Stimulated activated naive CD4-positive, alpha-beta T cell (primary cell): ENCODE results near the gene METTL13.
A peak's percentile ranks its signal among the peaks of the same experiment; 100 is the strongest.

ENCODE experiments used
- DNase-seq, 6 experiments: peaks; one replicate each; lab custom pipeline; 2025; lab: John Stamatoyannopoulos, UW

The METTL13 gene

GRCh38 chr1:171781176-171781875, at the start of gene METTL13:
Gene METTL13, plus strand, starts transcription at chr1:171781660. Its CDS starts 308 bp downstream, at chr1:171781968.
- peak; percentile 95 to 99 (median 98) for DNase-seq

GRCh38 chr1:171736196-171736595, 45.3 kb upstream of the METTL13 start:
- no peak for DNase-seq

GRCh38 chr1:171738911-171739310, 42.5 kb upstream of the METTL13 start:
- DNase-seq: no peak

DNA sequence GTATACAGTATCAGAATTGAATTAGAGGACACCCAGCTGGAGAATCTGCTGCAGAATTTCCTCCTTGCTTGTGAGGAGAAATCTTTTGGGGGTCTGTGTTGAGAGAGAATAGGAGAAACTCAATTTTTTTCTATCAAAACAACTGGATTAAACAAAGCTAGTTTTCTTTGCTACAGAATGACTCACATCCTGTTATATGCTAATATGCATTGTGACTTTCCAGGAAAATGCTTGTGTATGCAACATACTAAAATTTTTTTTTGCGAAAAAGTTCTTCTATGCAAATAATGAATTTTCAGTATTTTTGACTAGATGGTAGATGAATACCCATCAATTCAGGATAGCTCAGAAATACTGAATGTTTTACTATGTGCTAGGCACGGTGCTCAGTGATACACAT, 41.8 kb upstream of the METTL13 start:
- no peak for DNase-seq

DNA sequence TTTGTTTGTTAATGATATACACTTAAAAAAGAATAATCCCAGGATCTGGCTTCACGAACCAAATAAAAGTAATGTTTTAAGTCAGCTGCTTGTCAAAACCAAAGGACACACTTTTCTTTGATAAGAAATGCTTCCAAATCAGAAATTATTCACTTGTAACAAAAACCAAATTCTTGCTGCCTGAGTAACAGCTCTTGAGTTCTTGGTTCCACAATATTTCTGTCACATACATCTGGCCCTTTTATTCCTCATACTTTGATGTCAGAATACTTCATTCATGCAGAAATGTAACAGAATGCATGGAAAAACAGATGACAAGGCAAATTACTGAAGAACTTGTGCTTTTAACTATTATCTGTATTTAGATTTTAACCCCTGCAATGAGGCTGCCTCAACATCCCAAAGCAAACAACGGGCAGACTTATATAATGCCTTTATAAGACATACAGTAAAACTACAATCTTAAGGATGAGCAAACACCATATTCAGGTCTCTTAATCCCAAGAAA, 41.0 kb upstream of the METTL13 start:
- no peak for DNase-seq

- peak in 5 of 6 experiments; percentile 14 to 61 (median 29) for DNase-seq
These were observed 40.2 kb upstream of the METTL13 start for GRCh38 chr1:171740987-171741871.

DNA sequence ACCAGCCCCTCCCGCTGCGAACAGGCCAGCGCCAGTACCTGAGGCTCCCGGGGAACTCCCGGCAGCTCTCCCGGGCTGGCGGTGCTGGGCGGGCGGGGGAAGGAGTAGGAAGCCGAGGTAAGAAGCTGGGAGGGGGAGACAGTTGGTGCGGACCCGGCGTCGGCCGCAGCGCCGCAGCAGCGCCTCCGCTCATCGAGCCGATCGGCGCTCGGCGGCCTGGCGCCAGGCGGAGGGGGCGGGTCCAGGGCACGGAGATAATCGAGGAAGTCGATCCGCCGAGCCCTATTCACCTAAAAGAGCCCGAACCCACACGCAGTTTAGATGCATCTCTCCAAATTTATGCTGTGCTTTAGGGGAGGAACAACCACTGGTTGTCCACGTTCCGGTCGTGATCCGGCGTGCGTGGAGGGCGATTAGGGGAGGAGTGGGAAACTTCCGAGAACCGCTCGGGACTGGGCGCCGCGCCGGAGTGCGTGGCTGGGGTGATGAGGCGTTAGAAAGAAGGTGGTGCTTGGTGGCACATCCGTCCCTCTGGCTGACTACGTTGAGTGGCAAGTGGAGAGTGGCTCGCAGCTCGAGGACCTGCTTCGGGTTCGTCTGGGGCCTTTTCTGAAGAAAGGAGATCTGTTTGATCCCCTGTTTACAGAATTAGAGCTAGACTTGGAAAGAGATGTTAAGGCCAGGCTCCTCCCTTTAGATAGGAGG, 39.4 kb upstream of the METTL13 start, which contains the start of gene VAMP4:
VAMP4 (minus strand) TSS at position 194 of the 705 bp plus-strand sequence. CDS start 3,651 bp downstream, outside the sequence.
- DNase-seq: peak; percentile 79 to 98 (median 86)

DNA sequence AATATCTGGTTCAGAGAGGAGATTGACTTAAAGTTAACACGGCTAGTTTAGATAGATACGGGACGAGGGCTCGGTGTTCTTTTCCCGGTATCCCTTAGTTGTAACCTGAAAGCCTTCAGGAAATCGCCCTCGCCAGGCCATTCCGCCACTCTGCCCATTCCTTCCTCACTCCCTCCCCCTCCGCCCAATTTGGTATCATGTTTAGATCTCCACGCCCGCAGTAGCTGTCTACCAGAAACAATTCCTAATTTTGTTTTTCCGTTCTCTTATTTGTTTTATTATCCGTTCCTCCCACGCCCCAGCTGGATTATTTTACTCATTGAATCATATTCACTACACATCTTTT, 38.9 kb upstream of the METTL13 start:
- peak in 2 of 6 experiments; percentile 6 to 12 for DNase-seq

DNA sequence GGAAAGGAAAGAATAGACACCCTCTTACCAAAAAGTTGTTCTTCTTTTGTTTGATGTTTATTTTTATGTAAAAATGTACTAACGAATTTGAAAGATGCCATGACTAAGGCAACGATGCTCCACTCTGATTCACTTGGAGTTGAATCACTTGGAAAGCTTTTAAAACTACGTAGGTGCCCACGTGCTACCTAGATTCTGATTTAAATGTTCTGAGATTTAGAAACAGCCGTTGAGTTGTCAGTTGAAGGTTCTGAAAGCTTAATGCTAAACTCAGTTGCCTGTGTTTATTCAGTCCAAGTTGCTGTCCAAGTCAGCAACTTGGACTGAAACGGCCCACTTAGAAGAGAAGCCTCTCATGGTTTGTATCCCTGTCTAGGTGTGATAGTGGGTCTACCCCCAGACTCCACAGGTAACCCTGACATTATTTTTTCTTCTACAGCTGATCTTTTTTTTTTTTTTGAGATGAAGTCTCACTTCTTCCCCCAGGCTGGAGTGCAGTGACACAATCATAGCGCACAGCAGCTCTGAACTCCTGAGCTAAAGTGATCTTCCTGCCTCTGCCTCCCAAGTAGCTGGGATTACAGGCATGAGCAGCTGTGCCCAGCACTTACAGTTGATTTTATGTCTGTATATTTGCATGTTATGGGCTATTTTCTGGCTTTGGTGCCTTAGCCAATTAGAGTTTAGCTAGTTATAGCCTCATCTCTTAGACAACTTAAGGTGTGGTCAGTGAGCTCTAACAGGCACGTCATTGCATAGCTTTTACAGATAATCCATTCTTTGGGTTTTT, 38.2 kb upstream of the METTL13 start:
- peak in 3 of 6 experiments; percentile 5 to 49 (median 9) for DNase-seq

- no peak for DNase-seq
These were observed 36.5 kb upstream of the METTL13 start for GRCh38 chr1:171744986-171745385.

DNA sequence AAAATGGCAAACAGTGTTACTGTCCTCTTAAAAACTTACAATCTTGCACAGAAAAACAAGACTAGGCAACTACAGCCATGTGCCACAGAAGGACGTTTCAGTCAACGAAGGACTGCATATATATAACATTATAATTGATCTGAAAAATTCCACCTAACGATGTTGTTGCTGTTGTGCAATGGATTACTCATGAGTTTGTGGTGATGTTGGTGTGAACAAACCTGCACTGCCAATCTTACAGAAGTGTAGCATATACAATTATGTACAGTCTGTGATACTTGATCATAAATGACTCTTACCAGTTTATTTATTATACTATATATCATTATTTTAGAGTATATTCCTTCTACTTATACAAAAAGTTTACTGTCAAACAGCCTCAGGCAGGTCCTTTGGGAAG, 32.8 kb upstream of the METTL13 start:
- no peak for DNase-seq

GRCh38 chr1:171751221-171751620, 30.2 kb upstream of the METTL13 start:
- DNase-seq: no peak

DNA sequence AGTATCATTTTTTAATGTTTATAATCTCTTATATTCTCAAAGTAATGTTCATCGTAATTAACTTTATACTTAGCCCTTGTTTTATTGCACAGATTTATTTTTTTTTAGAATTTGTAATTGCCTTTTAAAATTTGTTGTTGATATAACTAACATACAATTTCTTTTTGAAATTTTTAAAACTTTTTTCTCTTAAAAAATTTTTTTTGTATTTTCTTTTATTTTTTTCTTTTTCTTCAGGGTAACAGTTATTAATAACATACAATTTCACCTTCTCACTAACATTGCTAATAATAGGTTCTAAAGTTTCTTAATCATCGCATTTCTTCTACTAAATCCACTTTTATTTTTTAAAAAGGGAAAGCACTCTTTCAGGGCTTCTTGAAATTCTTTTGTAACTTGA, 28.3 kb upstream of the METTL13 start:
- no peak for DNase-seq

DNA sequence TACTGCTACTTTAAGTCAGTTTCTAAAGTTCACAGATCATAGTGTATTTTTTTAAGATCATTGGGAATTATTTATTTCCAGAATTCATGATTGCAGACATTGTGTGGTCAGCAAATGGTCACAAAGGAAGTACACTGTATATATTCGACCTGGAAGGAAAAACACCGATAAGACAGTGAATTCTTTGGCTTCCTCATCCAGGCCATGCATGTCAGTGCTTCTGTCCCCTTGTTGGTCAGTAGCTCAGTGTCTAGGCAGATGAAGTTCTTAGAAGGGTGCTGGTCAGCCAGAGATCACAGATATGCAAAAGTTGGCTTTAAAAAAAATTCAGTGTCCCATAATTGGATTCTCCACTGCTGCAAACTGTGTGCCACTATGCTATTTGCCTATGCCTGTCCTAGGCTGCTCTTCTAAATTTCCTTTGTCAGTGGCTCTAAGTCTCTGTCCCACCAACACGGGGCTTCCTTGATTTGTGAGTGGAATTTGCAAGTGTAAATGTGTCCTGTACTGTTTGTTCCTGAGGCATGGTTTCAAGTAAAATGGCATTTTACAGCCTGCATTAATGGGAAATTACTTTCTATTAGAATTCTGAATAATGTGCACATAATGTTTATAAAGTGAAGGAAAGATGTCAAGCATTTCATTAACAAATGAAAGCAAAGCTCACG, 27.6 kb upstream of the METTL13 start:
- no peak for DNase-seq

DNA sequence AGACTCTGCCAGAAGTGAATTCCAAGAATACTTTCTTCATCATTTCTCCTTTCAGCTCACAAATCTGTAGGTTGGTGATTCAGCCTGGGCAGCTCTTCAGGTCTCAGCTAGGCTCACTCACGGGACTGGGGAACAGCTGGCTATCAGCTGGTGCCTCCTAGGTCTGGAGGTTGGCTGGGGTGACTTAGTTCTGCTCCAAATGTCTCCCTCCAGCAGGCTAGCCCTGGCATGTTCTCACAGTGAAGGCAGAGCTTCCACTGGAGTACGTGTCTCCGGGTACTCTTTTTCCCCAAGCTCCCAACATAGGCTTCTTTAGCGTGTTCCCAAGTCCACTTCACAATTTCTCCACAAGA, 27.1 kb upstream of the METTL13 start:
- no peak for DNase-seq

- no peak for DNase-seq
These were observed 26.5 kb upstream of the METTL13 start for GRCh38 chr1:171754971-171755370.

- DNase-seq: no peak
These were observed 24.6 kb upstream of the METTL13 start for GRCh38 chr1:171756856-171757255.

- DNase-seq: no peak
These were observed 23.4 kb upstream of the METTL13 start for GRCh38 chr1:171758011-171758410.

DNA sequence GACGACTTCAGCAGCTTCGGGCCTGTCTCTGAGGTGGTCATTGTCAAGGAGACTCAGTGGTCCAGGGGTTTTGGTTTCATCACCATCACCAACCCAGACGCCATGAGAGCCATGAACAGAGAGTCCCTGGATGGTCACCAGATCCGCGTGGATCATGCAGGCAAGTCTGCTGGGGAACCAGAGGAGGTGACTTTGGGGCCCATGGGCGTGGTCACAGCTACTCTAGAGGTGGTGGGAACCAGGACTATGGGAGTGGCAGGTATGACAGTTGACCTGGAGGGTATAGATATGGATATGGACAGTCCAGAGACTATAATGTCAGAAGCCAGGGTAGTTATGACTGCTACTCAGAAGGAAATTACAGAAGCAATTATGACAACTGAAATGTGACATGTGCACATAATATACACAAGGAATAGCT, 19.3 kb upstream of the METTL13 start:
- no peak for DNase-seq

DNA sequence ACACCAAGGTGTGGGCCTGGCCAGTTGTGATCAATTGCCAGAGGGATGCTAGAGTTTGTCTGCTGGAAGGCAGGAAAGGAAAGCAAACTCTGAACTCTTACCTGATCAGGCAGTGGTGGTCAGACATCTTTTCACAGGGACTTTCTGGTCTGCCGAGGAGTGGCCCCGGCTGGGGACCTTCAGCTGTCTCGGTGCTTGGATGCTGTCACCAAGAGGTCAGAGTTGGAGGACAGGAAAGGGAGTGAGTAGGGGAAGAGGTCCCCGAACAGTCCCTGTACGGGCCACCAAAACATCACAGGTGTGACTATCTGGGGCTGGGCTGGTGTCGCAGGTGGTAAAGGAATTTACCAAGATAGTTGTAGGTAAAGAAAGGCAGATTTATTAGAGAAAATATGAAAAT, 17.7 kb upstream of the METTL13 start:
- DNase-seq: no peak

DNA sequence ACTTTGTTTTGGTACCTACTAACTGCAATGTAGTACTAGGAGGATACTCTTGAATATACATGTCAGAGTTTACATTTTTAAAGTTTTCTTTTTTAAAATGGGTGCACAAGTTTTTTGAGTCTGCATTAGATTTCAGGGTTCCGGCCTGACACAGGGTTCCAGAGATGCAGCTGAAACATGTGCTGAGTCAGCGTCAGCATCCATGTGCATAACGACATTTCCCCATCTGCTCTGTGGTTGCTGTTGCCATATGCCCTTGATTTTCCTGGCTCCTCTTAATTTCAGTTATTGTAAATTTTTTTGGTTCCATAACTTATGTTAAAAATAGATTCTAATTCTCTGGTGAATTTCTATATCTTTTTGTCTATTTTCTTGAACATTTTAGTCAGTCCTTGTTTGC, 12.3 kb upstream of the METTL13 start:
- no peak for DNase-seq
